Measurements from ENCODE around the gene CYFIP1.

CYFIP1 gene

GRCh38 chr15:22891426-22892210 lies 88.5 kb downstream of the CYFIP1 start:
- Histone ChIP-seq H3K27me3 (ENCODE audit: low read depth, low read length) (no peaks in the 10 kb centered on the region), H3K4me3 (ENCODE audit: low read length) (no peak overlapping the region), H4K20me1 (ENCODE audit: insufficient read depth, low read length) (no peaks in the 10 kb centered on the region), H3K27ac (ENCODE audit: low read length) (no peak overlapping the region), H2AFZ (ENCODE audit: low read depth, low read length) (no peak overlapping the region), H3K36me3 (replicated peaks; ENCODE audit: low read depth, low read length) (no peaks in the 10 kb centered on the region), H3K9me3 (ENCODE audit: insufficient read depth, low read length) (no peaks in the 10 kb centered on the region), H3K9ac (ENCODE audit: low read length) (no peak overlapping the region), H3K79me2 (ENCODE audit: low read length) (no peaks in the 10 kb centered on the region), H3K4me1 (ENCODE audit: low read length) (peaks cover 7% of the 10 kb centered on the region), H3K4me2 (ENCODE audit: low read length) (no peak overlapping the region)
- TF ChIP-seq, protein P1, sequence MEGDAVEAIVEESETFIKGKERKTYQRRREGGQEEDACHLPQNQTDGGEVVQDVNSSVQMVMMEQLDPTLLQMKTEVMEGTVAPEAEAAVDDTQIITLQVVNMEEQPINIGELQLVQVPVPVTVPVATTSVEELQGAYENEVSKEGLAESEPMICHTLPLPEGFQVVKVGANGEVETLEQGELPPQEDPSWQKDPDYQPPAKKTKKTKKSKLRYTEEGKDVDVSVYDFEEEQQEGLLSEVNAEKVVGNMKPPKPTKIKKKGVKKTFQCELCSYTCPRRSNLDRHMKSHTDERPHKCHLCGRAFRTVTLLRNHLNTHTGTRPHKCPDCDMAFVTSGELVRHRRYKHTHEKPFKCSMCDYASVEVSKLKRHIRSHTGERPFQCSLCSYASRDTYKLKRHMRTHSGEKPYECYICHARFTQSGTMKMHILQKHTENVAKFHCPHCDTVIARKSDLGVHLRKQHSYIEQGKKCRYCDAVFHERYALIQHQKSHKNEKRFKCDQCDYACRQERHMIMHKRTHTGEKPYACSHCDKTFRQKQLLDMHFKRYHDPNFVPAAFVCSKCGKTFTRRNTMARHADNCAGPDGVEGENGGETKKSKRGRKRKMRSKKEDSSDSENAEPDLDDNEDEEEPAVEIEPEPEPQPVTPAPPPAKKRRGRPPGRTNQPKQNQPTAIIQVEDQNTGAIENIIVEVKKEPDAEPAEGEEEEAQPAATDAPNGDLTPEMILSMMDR (IDR thresholded peaks at IDR 0.05; ENCODE audit: low read depth, low read length) = no peak
- no peak for TF ChIP-seq EZH2phosphoT487 (IDR thresholded peaks at IDR 0.05; ENCODE audit: low read depth)

- no peaks in the 10 kb centered on the region for H3K79me2 ChIP-seq (ENCODE audit: low read length)
- H2AFZ ChIP-seq (ENCODE audit: low read depth, low read length) = no peak overlapping the region
- H3K27ac ChIP-seq (ENCODE audit: low read length) = no peak overlapping the region
- H4K20me1 ChIP-seq (ENCODE audit: insufficient read depth, low read length) = no peaks in the 10 kb centered on the region
- no peak for TF ChIP-seq EZH2phosphoT487 (IDR thresholded peaks at IDR 0.05; ENCODE audit: low read depth)
- TF ChIP-seq, protein P1 (IDR thresholded peaks at IDR 0.05; ENCODE audit: low read depth, low read length) = no peak
- H3K4me2 ChIP-seq (ENCODE audit: low read length) = no peak overlapping the region
- H3K9me3 ChIP-seq (ENCODE audit: insufficient read depth, low read length) = no peaks in the 10 kb centered on the region
- H3K4me1 ChIP-seq (ENCODE audit: low read length) = peaks cover under 1% of the 10 kb centered on the region
- H3K4me3 ChIP-seq (ENCODE audit: low read length) = no peak overlapping the region
- H3K27me3 ChIP-seq (ENCODE audit: low read depth, low read length) = no peaks in the 10 kb centered on the region
- H3K9ac ChIP-seq (ENCODE audit: low read length) = no peak overlapping the region
- no peaks in the 10 kb centered on the region for H3K36me3 ChIP-seq (replicated peaks; ENCODE audit: low read depth, low read length)
Measured at GRCh38 chr15:22890296-22890695, 89.9 kb downstream of the CYFIP1 start.

GRCh38 chr15:22889146-22889818 lies 90.9 kb downstream of the CYFIP1 start:
- Histone ChIP-seq H2AFZ (ENCODE audit: low read depth, low read length) (no peak overlapping the region), H3K27me3 (ENCODE audit: low read depth, low read length) (no peaks in the 10 kb centered on the region), H3K79me2 (ENCODE audit: low read length) (no peaks in the 10 kb centered on the region), H3K4me2 (ENCODE audit: low read length) (no peak overlapping the region), H3K9me3 (ENCODE audit: insufficient read depth, low read length) (no peaks in the 10 kb centered on the region), H3K36me3 (replicated peaks; ENCODE audit: low read depth, low read length) (no peaks in the 10 kb centered on the region), H3K4me3 (ENCODE audit: low read length) (no peak overlapping the region), H3K9ac (ENCODE audit: low read length) (no peak overlapping the region), H3K4me1 (ENCODE audit: low read length) (no peaks in the 10 kb centered on the region), H4K20me1 (ENCODE audit: insufficient read depth, low read length) (no peaks in the 10 kb centered on the region), H3K27ac (ENCODE audit: low read length) (no peak overlapping the region)
- TF ChIP-seq, protein P1 (IDR thresholded peaks at IDR 0.05; ENCODE audit: low read depth, low read length) = no peak
- TF ChIP-seq EZH2phosphoT487 (IDR thresholded peaks at IDR 0.05; ENCODE audit: low read depth) = no peak

DNA sequence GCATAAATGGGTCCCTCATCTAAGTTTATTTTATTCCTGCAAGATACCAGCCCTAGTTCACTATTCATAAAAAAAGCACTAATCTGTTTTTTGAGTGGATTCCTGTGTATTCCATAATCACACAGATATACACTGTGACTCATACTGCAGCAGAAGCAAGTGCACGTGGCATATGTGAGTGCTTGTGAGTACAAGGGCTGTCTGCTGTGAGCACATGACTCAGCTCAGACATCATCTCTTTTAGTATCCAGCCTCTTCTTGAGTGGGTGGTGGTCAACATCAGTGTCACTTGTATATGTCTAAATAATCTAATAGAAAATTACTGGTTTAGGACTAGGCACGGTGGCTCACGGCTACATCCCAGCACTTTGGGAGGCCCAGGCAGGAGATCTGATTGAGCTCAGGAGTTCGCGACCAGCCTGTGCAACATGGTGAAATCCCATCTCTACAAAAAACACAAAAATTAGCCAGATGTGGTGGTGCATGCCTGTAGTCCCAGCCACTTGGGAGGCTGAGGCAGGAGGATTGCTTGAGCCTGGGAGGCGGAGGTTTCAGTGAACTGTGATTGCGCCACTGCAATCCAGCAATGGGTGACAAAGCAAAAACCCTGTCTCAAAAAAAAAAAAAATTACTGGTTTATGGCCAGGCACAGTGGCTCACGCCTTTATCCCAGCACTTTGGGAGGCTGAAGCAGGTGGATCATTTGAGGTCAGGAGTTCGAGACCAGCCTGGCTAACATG lies 91.9 kb downstream of the CYFIP1 start:
- H3K4me2 ChIP-seq (ENCODE audit: low read length) = no peak overlapping the region
- H2AFZ ChIP-seq (ENCODE audit: low read depth, low read length) = no peak overlapping the region
- H3K27me3 ChIP-seq (ENCODE audit: low read depth, low read length) = no peaks in the 10 kb centered on the region
- TF ChIP-seq, protein P1 (IDR thresholded peaks at IDR 0.05; ENCODE audit: low read depth, low read length) = no peak
- TF ChIP-seq EZH2phosphoT487 (IDR thresholded peaks at IDR 0.05; ENCODE audit: low read depth) = no peak
- H3K4me3 ChIP-seq (ENCODE audit: low read length) = no peak overlapping the region
- no peaks in the 10 kb centered on the region for H3K79me2 ChIP-seq (ENCODE audit: low read length)
- H3K9ac ChIP-seq (ENCODE audit: low read length) = no peak overlapping the region
- no peaks in the 10 kb centered on the region for H3K36me3 ChIP-seq (replicated peaks; ENCODE audit: low read depth, low read length)
- H3K4me1 ChIP-seq (ENCODE audit: low read length) = no peaks in the 10 kb centered on the region
- no peak overlapping the region for H3K27ac ChIP-seq (ENCODE audit: low read length)
- no peaks in the 10 kb centered on the region for H4K20me1 ChIP-seq (ENCODE audit: insufficient read depth, low read length)
- H3K9me3 ChIP-seq (ENCODE audit: insufficient read depth, low read length) = no peaks in the 10 kb centered on the region
